PC-3 (cell line): ENCODE results near the gene RMND5B. TPM values are rescaled to one million over a fixed set of nuclear protein-coding genes. Genes with fewer than 3 reads are reported as not detected.

Source experiments
- ATAC-seq: fragments of 200-7000 bp; cut with Tn5 transposase; 2 replicates; pipeline ENCODE4 v1.9.1; 2020; ENCODE audit warnings: mild to moderate bottlenecking, moderate library complexity
- BruUV-seq: library from RNA; stranded (reverse); fragments of 400-500 nt; replicated peaks from 2 replicates; lab custom pipeline; 2021; lab: Mats Ljungman, UMichigan
- CTCF ChIA-PET: fragments of 300-600 bp; sonication (Branson Sonifier 250); formaldehyde crosslinking; loops from one replicate; lab custom pipeline; 2022; ENCODE audit warnings: antibody characterized with exemption; lab: Charles Lee
- POLR2A ChIA-PET: fragments of 300-600 bp; sonication (Branson Sonifier 250); formaldehyde crosslinking; loops from one replicate; lab custom pipeline; 2022; ENCODE audit warnings: antibody characterized with exemption; ENCODE audit not compliant: unreplicated experiment; lab: Charles Lee
- DNase-seq: peaks from one replicate; pipeline ENCODE4 v3.0.0-alpha.2; 2015
- H2AFZ ChIP-seq: fragments of 300-600 bp; sonication (generic); 2 replicates; pipeline ENCODE4 v1.6.0; 2016; ENCODE audit warnings: antibody characterized with exemption, low read length
- H3F3A ChIP-seq: fragments of 300-600 bp; sonication (generic); one replicate; pipeline ENCODE4 v1.6.0; 2017; ENCODE audit warnings: antibody characterized with exemption, low read length, control low read depth, mild to moderate bottlenecking; ENCODE audit not compliant: unreplicated experiment
- H3K27ac ChIP-seq: fragments of 300-600 bp; sonication (generic); 2 replicates; pipeline ENCODE4 v1.5.1; 2016; ENCODE audit warnings: mild to moderate bottlenecking, low read length
- H3K27me3 ChIP-seq: fragments of 300-600 bp; sonication (generic); 2 replicates; pipeline ENCODE4 v1.6.1; 2016; ENCODE audit warnings: low read length, mixed read lengths
- H3K36me3 ChIP-seq: fragments of 300-600 bp; sonication (generic); 2 replicates; pipeline ENCODE4 v1.6.1; 2016; ENCODE audit warnings: low read depth, mixed run types, low read length, mixed read lengths
- H3K4me1 ChIP-seq: fragments of 300-600 bp; sonication (generic); 2 replicates; pipeline ENCODE4 v1.5.1; 2016; ENCODE audit warnings: low read length; ENCODE audit not compliant: insufficient read depth
- H3K4me2 ChIP-seq: fragments of 300-600 bp; sonication (generic); 2 replicates; pipeline ENCODE4 v1.6.0; 2016; ENCODE audit warnings: low read length
- H3K4me3 ChIP-seq: fragments of 300-600 bp; sonication (generic); 2 replicates; pipeline ENCODE4 v1.5.1; 2016; ENCODE audit warnings: mild to moderate bottlenecking, low read length, mixed read lengths
- H3K79me2 ChIP-seq: fragments of 300-600 bp; sonication (generic); 2 replicates; pipeline ENCODE4 v1.6.1; 2017; ENCODE audit warnings: low read length, mixed read lengths
- H3K9ac ChIP-seq: fragments of 300-600 bp; sonication (generic); 2 replicates; pipeline ENCODE4 v1.6.0; 2016; ENCODE audit warnings: mild to moderate bottlenecking, low read length
- H3K9me2 ChIP-seq: fragments of 300-600 bp; sonication (generic); replicated peaks from 2 replicates; pipeline ENCODE4 v1.6.1; 2016; ENCODE audit warnings: mixed run types, low read length, mixed read lengths
- H3K9me3 ChIP-seq: fragments of 300-600 bp; sonication (generic); 2 replicates; pipeline ENCODE4 v1.6.1; 2016; ENCODE audit warnings: low read length, mixed read lengths
- H4K20me1 ChIP-seq: fragments of 300-600 bp; sonication (generic); 2 replicates; pipeline ENCODE4 v1.6.1; 2016; ENCODE audit warnings: low read length, mixed read lengths
- CTCF ChIP-seq: fragments of 300-600 bp; sonication (generic); conservative IDR thresholded peaks from 2 replicates; pipeline ENCODE4 v1.5.1; 2017; ENCODE audit warnings: antibody characterized with exemption, low read depth, mild to moderate bottlenecking, low read length
- EZH2 ChIP-seq: fragments of 300-600 bp; sonication (generic); IDR thresholded peaks from one replicate; pipeline ENCODE4 v1.6.1; 2017; ENCODE audit warnings: antibody characterized with exemption, mild to moderate bottlenecking, low read length; ENCODE audit not compliant: unreplicated experiment
- EZH2phosphoT487 ChIP-seq: fragments of 300-600 bp; sonication (generic); IDR thresholded peaks from 2 replicates; pipeline ENCODE4 v1.6.1; 2018; ENCODE audit warnings: mild to moderate bottlenecking, antibody characterized with exemption, low read length, borderline replicate concordance
- intact Hi-C: fragments of 100-400 bp; cut with micrococcal nuclease; formaldehyde crosslinking; loops from 2 replicates; pipeline ENCODE4 v1.9.0; 2023
- total RNA-seq: library from RNA; depleted of rRNA; stranded (reverse); fragments of >200 nt; gene quantifications from 2 replicates; pipeline ENCODE4 v1.2.3, GENCODE V29; 2014

The RMND5B gene
- total RNA-seq, 1 experiment from 2014 or later: 33.2 TPM

GRCh38 chr5:178187014-178187413, 56.2 kb downstream of the RMND5B start, which contains the start of gene GMCL2:
TSS of gene GMCL2 (minus strand) at chr5:178187371. CDS start at chr5:178187299, 72 bp downstream.
- no peaks in the 10 kb centered on the region for H3K9me2 ChIP-seq
- H3K9ac ChIP-seq: no peak within 1 kb of the TSS
- no peaks in the 10 kb centered on the region for H3K36me3 ChIP-seq
- ChIA-PET POLR2A (no interaction called here), CTCF (no interaction called here)
- no peaks in the 10 kb centered on the region for H3K9me3 ChIP-seq
- DNase-seq (no peak), ATAC-seq (no peak)
- H3K79me2 ChIP-seq: no peaks in the 10 kb centered on the region
- intact Hi-C loops: no loop called here
- peak within 1 kb of the TSS; percentile 46 for H3K4me2 ChIP-seq
- H4K20me1 ChIP-seq: no peaks in the 10 kb centered on the region
- H3K27me3 ChIP-seq: no peaks in the 10 kb centered on the region
- H3F3A ChIP-seq: peaks cover 4% of the 10 kb centered on the region
- BruUV-seq: no TSS peak
- no peak within 1 kb of the TSS for H3K4me3 ChIP-seq
- TF ChIP-seq EZH2 (no peak), CTCF (no peak), EZH2phosphoT487 (no peak)
- peak within 1 kb of the TSS; percentile 18; the same call in 1 of the 2 replicates for H3K27ac ChIP-seq
- H3K4me1 ChIP-seq: peaks cover 23% of the 10 kb centered on the region
- no peak within 1 kb of the TSS for H2AFZ ChIP-seq

- Histone ChIP-seq H4K20me1 (no peaks in the 10 kb centered on the region), H3K79me2 (no peaks in the 10 kb centered on the region), H3K4me1 (peaks cover 23% of the 10 kb centered on the region), H3K4me2 (no peak overlapping the region), H3F3A (peaks cover 4% of the 10 kb centered on the region), H3K9ac (no peak overlapping the region), H3K27ac (no peak overlapping the region), H3K4me3 (no peak overlapping the region), H3K36me3 (no peaks in the 10 kb centered on the region), H3K9me2 (no peaks in the 10 kb centered on the region), H3K27me3 (no peaks in the 10 kb centered on the region), H2AFZ (no peak overlapping the region), H3K9me3 (no peaks in the 10 kb centered on the region)
- no TSS peak for BruUV-seq
- no peak for TF ChIP-seq EZH2phosphoT487
- TF ChIP-seq CTCF: no peak
- no peak for TF ChIP-seq EZH2
- no peak for ATAC-seq
- POLR2A ChIA-PET: no interaction called here
- CTCF ChIA-PET: no interaction called here
- DNase-seq: no peak
- intact Hi-C loops: no loop called here
These were observed 58.6 kb downstream of the RMND5B start for GRCh38 chr5:178189433-178189832.

GRCh38 chr5:178191661-178192060, 60.8 kb downstream of the RMND5B start:
- ChIA-PET CTCF (no interaction called here), POLR2A (interaction anchor here (0.5 kb wide), 1 partner anchor 578 kb away, joined by 3 read pairs; no protein-coding TSS in a partner anchor)
- no TSS peak for BruUV-seq

More at GRCh38 chr5:178191661-178192060, 60.8 kb downstream of the RMND5B start:
- Histone ChIP-seq H3K9me2 (no peaks in the 10 kb centered on the region), H2AFZ (no peak overlapping the region), H3K36me3 (no peaks in the 10 kb centered on the region), H3K27me3 (no peaks in the 10 kb centered on the region), H3K79me2 (no peaks in the 10 kb centered on the region), H3K4me1 (peaks cover 14% of the 10 kb centered on the region), H3F3A (no peaks in the 10 kb centered on the region), H3K9me3 (no peaks in the 10 kb centered on the region), H3K4me3 (no peak overlapping the region), H4K20me1 (no peaks in the 10 kb centered on the region), H3K27ac (no peak overlapping the region), H3K9ac (no peak overlapping the region), H3K4me2 (no peak overlapping the region)
- ATAC-seq: no peak
- no peak for DNase-seq
- intact Hi-C loops: no loop called here
- no peak for TF ChIP-seq EZH2
- TF ChIP-seq EZH2phosphoT487: no peak
- no peak for TF ChIP-seq CTCF
